HG02642 (cell line): ENCODE measurements around the gene TUT4.

Experiments
- ATAC-seq: cut with Tn5 transposase; IDR thresholded peaks from one replicate; pipeline ENCODE4 v1.9.1; 2021; ENCODE audit warnings: mild to moderate bottlenecking; ENCODE audit not compliant: unreplicated experiment, poor library complexity

TUT4 gene

DNA sequence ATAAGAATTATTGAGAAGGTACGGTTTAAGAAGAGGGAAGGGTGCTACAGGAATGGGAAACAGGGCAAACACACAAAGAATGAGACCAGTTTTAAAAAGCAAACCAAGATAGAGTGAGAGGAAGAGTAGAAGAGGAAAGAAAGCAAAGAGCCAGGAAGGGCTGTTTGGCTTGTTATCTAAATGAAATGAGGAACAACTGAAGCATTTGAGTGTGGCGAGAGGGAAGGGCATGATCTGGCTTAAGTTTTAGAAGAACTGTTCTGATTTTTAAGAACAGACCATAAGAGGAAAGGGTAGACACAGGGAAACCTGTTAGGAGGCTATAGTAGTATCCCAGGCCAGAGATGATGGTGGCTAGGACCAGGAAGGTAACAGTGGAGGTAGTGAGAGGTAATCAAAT, 73.8 kb downstream of the TUT4 start:
- no peak for ATAC-seq

DNA sequence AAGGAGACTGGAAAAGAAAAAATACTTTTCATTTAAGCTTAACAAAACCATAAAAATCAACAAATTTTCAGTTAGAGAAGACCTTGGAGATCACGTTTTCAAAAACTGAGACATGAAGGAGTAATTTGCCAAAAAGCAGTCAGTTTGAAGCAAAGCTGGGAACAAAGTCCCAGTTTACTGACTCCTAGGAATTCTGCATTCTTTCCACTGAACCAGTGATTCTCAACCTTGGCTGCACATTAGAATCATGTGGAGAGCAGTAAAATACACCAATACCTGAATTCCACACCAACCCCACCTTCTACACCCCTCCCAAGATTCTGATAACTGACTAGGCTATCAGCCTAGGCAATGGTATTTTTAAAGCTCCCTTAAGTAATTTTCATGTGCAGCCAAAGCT, 75.0 kb downstream of the TUT4 start:
- ATAC-seq: no peak

DNA sequence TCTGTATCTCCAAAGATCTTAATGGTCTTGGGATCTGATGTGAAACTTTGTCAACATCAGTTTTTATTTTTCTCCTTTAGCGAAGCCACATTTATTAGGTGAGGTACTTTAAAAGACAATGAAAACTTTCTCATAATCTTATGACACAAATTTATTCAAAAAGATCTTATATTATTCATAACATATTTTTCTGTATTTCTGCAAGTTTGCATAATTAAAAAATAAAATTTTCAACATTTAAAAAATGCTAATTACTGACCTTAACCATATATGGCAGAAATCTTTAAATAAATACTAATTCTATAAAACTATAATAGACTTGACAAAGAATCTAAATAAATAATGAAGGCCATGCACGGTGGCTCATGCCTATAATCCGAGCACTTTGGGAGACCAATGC, 75.9 kb downstream of the TUT4 start:
- no peak for ATAC-seq

DNA sequence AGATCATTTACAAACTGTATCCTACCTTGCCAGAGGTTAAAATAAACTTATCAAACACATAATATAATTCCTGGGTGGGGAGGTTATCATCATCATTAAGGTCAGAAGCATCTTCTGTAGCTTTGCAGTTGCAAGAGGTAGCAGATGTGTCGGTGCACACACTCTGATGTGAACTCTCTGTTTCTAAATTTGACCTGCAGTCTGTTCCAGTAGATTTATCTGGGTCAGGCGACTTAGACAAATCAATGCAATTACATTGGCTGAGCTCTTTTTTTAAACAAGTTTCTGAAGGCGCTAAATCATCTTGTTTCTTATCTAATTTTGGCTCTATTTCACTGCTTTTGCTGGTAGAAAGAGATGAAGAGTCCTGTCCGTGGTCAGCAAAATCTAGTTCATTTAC, 78.1 kb downstream of the TUT4 start:
- no peak for ATAC-seq

DNA sequence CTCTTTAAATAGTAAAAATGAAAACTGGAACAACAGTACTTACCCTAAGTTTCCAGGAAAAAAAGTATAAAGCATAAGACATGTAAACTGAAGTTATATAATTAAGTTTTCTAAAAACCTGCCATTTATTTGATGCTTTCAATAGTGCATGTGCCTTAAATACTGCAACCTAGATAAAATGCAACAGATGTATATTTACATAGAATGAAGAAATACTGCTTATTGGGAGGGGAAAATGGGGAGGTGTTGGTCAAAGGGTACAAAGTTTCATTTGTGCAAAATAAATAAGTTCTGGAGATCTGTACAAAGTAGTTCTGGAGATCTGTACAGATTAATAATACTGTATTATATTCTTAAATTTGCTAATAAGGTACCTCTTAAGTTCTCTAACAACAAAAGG, 79.9 kb downstream of the TUT4 start:
- no peak for ATAC-seq

DNA sequence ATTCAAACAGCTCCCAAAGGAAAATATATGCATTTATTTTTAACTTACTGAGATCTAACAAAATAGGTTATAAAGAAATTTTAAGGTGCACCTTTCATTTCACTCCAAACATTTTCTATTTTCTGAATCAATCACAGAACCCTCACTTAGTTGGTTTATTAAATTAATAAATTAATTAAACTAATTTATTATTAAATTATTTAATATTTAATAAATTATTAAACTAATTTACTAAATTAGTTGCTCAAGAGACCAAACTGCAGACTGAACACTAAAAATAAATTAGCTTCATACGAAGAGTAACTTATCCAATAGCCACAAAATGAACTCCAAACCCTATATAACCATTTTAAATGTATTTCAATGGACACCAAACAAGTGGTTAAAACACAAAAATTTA, 80.5 kb downstream of the TUT4 start:
- ATAC-seq: no peak

DNA sequence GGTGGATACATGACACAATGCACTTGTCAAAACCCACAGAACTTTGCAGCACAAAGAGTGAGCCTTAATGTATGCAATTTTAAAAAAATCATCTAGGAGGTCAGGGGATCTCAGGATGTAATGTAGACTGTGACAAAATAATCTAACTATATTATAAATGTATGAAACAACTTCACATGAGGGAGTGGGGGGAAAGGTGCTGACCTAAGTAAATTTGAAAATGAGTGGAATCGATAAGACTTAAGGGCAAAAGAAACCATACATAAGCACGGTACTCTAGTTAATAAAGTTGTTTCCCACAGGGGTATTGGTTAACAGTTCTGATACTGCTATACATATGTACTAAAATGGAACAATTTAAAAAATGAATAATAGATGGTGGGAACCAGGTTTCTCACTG, 83.8 kb downstream of the TUT4 start:
- ATAC-seq: no peak

DNA sequence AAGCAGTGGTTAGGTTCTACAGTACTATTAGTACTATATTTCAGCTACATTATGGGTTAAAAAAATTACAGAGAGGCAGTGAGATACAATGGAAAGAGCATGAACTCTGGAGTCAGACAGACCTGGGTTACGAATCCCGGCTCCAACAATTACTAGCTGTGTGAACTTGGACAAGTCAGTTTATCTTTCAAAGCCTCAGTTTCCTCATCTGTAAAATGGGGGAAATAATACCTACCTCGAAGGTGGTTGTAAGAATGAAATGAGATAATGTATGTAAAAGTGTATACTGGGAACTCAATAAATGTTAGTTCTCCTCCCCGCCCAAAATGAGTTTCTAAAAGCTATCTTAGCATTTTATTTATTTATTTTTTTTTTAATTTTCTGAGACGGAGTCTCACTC, 89.0 kb downstream of the TUT4 start:
- ATAC-seq: no peak

DNA sequence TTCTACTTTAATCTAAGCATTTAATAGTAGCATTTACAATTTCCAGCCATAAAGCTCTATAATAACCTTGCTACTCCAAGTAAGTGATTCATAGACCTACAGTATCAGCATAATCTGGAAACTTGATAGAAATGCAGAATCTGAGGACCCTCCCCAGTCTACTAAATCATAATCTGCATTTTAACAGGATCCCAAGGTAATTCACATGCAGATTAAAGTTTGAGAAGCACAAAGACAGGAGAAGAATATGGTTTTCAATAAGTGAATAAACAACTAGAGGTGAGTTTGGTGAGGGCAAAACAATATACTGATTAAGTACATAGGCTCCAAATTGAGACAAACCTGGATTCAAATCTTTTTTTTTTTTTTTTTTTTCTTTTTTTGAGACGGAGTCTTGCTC, 91.1 kb downstream of the TUT4 start:
- no peak for ATAC-seq

DNA sequence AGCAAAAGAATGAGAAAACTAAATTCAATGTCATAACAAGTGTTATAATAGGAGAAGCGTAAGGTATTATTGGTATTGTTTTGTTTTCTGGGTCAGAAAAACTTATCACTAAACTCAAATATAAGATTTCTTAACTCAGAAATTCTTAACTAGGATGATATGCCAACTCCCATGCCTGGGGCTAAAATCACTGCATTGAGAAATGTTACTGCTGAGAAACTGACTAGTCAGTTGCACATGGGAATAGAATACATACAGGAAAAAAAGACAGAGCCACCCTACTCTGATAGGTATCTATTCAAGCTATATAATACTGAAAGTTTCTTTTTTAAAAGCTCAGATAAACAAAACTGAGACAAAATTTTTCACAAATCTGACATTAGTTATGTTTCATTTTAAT, 92.2 kb downstream of the TUT4 start:
- ATAC-seq: no peak

DNA sequence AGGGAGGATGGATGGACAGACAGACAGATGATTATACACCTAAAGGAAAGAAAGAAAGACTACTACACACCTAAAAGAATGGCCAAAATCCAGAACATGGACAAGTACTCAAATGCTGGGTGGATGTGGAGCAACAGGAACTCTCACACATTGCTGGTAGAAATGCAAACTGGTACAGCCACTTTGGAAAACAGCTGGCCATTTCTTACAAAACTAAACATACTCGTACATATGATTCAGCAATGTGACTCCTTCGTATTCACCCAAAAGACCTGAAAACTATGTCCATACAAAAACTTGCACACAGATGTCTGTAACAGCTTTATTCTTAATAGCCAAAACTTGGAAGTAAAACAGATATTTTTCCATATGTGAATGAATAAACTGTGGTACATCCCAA, 97.2 kb downstream of the TUT4 start:
- no peak for ATAC-seq

DNA sequence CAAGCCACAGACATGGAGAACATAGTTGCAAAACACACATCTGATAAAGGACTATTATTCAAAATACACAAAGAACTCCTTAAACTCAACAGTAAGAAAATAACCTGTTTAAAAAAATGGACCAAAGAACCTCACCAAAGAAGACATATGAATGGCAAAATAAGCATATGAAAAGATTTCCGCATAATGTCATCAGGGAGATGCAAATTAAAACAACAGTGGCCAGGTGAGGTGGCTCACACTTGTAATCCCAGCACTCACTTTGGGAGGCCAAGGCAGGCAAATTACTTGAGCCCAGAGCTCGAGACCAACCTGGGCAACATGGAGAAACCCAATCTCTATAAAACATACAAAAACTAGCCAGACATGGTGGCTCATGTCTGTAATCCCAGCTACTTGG, 98.1 kb downstream of the TUT4 start:
- no peak for ATAC-seq

DNA sequence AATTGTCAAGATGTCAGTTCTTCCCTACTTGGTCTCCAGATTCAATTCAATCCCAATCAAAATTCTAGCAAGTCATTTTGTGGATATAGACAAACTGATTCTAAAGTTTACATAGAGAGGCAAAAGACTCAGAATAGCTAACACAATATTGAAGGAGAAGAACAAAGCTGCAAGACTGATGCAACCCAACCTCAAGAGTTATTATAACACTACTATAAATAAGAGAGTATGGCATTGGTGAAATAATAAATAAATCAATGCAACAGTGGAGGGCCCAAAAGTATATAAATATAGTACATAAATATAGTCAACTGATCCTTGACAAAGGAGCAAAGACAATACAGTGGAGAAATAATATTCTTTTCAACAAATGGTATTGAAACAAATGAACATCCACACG, 98.8 kb downstream of the TUT4 start:
- ATAC-seq: no peak

DNA sequence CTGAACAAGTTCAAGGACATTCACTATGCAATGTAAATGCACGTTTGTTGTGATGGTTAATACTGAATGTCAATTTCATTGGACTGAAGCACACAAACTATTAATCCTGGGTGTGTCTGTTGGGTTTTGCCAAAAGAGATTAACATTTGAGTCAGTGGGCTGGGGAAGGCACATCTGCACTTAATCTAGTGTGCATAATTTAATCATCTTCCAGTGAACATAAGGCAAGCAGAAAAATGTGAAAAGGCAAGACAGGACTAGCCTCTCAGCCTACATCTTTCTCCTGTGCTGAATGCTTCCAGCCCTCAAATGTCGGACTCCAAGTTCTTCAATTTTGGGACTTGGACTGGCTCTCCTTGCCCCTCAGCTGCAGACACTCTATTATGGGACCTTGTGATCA, 108.4 kb downstream of the TUT4 start:
- no peak for ATAC-seq

DNA sequence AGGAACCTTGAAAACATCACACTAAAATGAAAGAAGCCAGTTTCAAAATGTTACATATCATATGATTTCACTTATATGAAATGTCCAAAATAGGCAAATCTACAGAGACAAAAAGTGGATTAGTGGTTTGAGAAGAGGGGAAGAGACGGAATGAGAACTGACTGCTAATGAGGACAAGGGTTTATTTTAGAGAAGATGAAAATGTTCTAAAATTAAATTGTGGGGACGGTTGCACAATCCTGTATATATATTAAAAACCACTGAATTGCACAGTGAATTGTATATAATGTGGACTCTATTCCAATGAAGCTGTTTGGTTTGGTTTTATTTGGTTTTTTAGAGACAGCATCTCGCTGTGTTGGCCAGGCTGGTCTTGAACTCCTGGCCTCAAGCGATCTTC, 112.9 kb downstream of the TUT4 start:
- no peak for ATAC-seq

DNA sequence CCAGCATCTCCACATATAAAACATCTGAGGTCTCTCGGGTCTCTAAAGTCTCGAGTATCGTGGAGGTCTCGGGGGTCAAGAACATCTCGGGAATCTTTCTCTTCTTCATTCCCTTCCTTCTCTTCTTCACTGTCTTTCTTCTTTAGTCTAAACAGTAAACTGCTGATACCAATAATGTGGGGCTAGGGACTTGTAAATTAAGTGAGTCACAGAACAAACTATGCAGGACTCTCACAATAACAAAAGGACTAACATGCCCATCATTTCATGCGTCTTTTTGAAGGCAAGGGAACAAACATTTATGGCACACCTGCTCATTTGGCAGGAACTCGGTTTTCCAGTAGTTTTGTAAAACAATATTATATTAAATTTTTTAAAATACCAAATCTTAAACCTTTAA, 116.1 kb downstream of the TUT4 start:
- ATAC-seq: no peak

DNA sequence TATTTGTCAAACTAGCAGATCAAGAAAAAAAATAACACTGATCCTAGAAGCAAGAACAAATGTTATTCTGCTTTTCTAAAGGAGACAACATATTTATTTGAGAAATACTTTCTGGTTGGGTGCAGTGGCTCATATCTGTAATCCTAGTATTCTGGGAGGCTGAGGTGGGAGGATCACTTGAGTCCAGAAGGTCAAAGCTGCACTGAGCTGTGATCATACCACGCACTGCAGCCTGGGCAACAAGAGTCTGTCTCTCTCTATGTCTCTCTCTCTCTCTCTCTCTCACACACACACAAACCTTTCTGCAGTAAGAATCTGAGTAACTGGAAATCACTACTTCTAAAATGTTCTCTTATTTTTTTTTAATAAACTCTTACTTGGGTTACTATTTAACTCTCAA, 117.2 kb downstream of the TUT4 start:
- no peak for ATAC-seq

DNA sequence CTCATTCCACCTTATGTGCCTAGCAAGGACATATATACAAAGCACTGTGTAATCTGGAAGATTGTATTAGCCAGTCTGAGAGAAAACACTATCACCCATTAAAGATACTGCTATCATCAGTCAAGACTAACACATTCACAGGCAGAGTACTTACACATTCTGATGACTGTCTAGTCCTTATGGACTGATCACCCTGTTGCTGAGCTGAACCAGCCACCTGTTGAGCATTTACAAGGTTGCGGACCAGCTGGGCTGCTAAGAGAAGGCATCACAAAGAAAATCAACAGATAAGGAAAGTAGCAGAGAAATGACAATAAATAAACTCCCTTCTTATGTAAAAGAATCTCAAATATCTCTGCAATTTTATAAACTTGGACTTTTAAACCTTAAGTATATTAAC, 117.7 kb downstream of the TUT4 start:
- ATAC-seq: no peak

DNA sequence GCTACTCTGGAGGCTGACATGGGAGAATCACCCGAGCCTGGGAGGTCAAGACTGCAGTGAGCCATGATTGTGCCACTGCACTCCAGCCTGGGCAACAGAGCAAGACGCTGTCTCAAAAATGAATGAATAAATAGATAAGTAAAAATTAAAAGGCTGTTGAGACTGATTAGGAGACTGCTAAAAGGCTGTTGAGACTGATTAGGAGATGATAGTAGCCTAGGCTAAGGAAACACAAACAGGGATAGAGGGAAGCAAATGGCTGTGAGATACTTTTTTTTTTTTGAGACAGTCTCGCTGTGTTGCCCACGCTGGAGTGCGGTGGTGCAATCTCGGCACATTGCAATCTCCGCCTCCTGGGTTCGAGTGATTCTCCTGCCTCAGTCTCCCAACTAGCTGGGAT, 120.1 kb downstream of the TUT4 start:
- no peak for ATAC-seq

DNA sequence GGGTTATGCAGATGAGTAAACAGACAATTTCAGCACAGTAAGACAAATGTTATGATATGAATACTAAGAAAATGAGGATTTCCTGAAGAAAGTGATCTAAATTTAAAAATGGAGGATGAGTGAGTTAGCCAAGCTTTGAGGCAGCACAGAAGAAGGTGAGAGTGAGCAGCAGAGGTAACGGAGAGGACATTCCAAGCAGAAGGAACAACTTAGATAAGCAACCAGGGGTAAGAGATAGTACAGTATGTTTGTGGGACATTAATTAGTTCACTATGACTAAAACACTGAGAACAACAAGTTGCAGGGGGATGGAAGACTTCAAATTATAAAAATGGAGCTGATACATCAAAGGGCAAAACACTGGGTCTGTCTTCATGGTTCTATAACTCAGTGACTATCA, 125.7 kb downstream of the TUT4 start:
- ATAC-seq: no peak

DNA sequence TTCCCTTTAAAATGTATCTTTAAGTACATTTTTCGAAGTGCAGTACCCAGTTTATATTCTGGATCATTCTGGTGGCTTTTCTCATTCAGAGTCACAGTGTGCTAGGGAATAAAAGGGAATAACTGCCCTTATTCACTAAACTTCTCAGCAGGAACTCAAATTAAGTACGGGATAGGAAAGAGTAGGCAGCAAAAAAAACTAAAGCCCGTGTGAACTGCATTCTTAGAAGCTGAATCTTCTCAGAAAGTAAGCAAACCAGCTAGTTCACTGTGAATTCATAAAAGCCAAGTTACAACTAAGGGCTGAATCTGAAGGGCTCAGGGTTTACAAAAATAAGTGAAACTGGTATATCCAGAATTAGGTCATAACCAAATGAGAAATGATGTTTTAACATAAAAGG, 126.5 kb downstream of the TUT4 start:
- no peak for ATAC-seq

DNA sequence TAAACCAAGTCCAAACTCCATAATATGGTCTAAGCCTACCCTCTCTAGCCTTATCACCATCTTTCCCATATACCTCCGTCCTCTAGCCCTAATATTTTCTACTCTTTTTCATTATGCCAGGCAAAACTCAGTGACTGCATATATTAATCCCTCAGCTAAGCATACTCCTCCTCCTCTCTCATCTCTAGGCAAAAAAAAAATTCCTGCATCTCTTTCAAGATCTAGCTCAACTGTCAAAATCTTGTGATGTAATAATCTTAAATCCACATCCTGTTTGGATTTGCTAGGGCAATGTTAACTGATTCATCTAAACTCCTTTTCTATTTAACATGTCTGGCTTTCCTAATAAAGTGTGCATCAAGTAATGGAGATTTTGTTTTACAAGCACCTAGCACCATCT, 128.1 kb downstream of the TUT4 start:
- ATAC-seq: no peak

DNA sequence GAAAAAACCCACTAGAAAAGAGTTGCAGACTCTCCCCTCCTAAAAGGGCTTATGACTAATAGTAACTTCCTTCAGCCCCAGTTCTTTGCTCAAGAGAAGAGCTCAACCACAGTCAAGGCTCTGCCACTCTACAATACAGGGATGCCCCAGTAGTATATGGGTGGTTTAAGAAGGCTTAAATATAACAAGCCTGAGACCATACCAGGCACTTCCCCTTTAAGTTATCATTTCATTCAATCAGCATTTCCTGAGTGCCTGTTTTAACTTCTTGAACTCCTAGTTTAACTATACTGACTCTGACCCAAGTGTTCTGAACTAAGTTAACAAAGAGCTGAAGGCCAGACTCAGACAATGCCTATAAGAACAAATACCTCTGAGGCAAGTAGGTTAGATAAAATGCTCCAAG, 128.7 kb downstream of the TUT4 start:
- ATAC-seq: no peak

DNA sequence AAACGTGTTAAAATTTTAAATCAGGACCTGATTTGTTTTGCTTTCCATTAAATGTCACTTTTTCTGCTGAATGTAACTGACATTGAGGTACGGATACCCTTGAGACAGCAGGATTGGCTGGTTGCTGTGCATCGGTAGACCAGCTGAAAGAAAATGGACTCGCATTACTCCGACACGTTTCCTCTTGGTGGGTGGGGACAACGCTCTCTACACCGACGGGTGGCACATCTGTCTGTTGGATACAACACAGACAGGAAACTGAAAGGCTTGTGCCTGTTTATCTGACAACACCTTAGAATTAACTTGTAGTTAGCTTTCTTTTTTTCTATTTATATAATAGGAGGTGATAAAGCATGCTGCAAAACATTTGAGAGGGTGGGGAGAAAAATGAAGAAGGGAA, 129.1 kb downstream of the TUT4 start:
- ATAC-seq: no peak
